ENCODE data around the gene PARM1.

The PARM1 gene

DNA sequence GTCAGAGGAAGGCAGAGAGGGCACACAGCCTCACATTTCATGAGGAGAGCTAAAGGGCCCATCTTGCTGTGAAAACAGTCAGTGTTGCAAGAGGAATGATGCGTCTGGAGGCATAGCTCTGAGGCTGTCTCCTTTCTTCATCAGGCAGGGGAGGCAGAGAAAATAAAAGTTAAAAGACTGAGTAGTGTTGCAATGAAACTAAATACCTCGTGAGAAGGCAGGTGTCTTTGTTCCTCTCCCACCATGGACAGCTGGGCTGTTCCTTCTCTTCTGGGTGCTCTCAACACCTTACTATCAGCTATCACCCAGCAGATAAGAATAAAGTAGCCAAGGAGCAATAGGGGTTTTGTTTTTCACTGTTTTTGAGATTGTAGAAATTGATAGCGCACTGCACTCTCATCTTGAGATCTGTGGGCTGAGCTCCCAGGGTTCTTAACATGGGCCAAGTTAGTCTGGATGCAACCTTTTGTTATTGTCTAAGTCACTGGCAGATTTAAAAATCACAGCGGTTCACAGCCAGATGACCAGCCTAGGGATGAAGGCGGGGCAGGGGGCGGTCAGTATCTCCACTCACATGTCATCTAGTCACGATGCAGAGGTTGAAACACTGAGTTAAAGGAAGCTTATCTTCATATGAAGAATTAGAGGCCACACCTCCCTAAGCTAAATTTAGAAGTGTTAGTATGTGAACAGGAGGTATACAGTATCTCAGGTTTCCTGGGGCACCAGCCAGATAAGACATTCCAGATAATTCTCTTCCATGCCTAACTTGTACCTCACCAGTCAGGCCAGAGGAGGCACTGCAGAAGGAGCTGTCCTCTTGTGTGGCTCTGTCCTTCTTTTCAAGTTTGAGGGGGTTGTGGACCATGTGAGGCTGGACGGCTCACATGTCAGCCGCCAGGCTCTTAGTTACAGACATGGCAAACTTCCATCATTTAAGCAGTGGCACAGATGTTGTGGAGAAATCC is 36.9 kb downstream of the PARM1 start:
- Histone ChIP-seq H3K27me3 (ENCODE audit: insufficient read depth, low read depth) (no peaks in the 10 kb centered on the region), H3K4me2 (no peak overlapping the region), H3K4me3 (IDR thresholded peaks at IDR 0.05; ENCODE audit: insufficient read depth, low read depth, low read length) (no peak overlapping the region), H3K4me1 (ENCODE audit: low read depth, poor library complexity, severe bottlenecking) (peaks cover 22% of the 10 kb centered on the region), H3K9ac (no peak overlapping the region), H2AFZ (ENCODE audit: low read depth) (no peak overlapping the region), H3K79me2 (ENCODE audit: insufficient read depth, low read depth) (no peaks in the 10 kb centered on the region), H3K27ac (no peak overlapping the region), H4K20me1 (ENCODE audit: insufficient read depth) (no peaks in the 10 kb centered on the region), H3K36me3 (ENCODE audit: insufficient read depth) (no peaks in the 10 kb centered on the region)
- TF ChIP-seq, protein P1, sequence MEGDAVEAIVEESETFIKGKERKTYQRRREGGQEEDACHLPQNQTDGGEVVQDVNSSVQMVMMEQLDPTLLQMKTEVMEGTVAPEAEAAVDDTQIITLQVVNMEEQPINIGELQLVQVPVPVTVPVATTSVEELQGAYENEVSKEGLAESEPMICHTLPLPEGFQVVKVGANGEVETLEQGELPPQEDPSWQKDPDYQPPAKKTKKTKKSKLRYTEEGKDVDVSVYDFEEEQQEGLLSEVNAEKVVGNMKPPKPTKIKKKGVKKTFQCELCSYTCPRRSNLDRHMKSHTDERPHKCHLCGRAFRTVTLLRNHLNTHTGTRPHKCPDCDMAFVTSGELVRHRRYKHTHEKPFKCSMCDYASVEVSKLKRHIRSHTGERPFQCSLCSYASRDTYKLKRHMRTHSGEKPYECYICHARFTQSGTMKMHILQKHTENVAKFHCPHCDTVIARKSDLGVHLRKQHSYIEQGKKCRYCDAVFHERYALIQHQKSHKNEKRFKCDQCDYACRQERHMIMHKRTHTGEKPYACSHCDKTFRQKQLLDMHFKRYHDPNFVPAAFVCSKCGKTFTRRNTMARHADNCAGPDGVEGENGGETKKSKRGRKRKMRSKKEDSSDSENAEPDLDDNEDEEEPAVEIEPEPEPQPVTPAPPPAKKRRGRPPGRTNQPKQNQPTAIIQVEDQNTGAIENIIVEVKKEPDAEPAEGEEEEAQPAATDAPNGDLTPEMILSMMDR (conservative IDR thresholded peaks at IDR 0.05; ENCODE audit: low read depth, low read length) = no peak

DNA sequence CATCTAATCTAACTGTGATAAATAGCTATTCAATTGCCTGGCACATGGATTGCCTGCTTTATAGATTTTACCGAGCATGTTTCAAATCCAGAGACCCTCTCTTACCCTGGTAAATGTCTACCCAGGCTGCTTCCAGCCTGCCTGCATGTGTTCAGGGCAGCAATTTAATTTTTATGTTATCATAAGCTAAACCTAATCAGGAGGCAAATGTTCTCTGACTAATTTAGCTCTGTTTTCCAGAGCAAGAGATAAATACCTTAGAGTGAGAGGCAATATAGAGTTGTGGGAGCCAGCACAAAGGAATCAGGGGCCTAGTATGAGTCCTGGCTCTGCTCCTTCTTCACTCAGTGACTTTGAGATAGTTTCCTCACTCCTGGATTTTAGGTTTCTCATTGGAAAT is 37.7 kb downstream of the PARM1 start:
- Histone ChIP-seq H2AFZ (ENCODE audit: low read depth) (no peak overlapping the region), H3K36me3 (ENCODE audit: insufficient read depth) (no peaks in the 10 kb centered on the region), H3K4me3 (IDR thresholded peaks at IDR 0.05; ENCODE audit: insufficient read depth, low read depth, low read length) (no peak overlapping the region), H3K27me3 (ENCODE audit: insufficient read depth, low read depth) (no peaks in the 10 kb centered on the region), H3K4me2 (no peak overlapping the region), H3K4me1 (ENCODE audit: low read depth, poor library complexity, severe bottlenecking) (peaks cover 22% of the 10 kb centered on the region), H3K9ac (no peak overlapping the region), H4K20me1 (ENCODE audit: insufficient read depth) (no peaks in the 10 kb centered on the region), H3K27ac (no peak overlapping the region), H3K79me2 (ENCODE audit: insufficient read depth, low read depth) (no peaks in the 10 kb centered on the region)
- TF ChIP-seq, protein P1 (conservative IDR thresholded peaks at IDR 0.05; ENCODE audit: low read depth, low read length) = no peak

DNA sequence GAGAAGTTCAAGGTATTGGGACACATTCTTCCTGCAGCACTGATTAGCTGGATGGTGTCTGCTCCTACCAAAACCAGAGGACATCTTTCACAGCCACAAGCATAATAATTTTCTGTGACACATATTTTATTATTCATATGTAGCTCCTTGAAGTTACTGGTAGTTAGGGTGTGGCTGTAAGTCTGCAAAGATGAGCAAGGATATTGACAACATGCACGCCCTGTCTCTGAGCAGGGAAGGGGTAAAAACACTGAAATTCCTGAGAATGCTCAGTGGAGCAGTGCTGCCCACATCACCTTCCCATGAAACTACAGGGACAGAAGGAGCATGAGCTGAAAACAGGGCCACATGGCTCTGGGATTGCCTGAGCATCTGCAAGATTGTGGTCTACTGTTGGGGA is 38.9 kb downstream of the PARM1 start:
- H3K4me3 ChIP-seq (IDR thresholded peaks at IDR 0.05; ENCODE audit: insufficient read depth, low read depth, low read length) = no peak overlapping the region
- TF ChIP-seq, protein P1 (conservative IDR thresholded peaks at IDR 0.05; ENCODE audit: low read depth, low read length) = no peak
- no peak overlapping the region for H2AFZ ChIP-seq (ENCODE audit: low read depth)
- no peaks in the 10 kb centered on the region for H3K36me3 ChIP-seq (ENCODE audit: insufficient read depth)
- no peak overlapping the region for H3K27ac ChIP-seq
- no peaks in the 10 kb centered on the region for H3K27me3 ChIP-seq (ENCODE audit: insufficient read depth, low read depth)
- H3K79me2 ChIP-seq (ENCODE audit: insufficient read depth, low read depth) = no peaks in the 10 kb centered on the region
- no peaks in the 10 kb centered on the region for H4K20me1 ChIP-seq (ENCODE audit: insufficient read depth)
- no peak overlapping the region for H3K4me2 ChIP-seq
- H3K4me1 ChIP-seq (ENCODE audit: low read depth, poor library complexity, severe bottlenecking) = peaks cover 22% of the 10 kb centered on the region
- H3K9ac ChIP-seq = no peak overlapping the region

DNA sequence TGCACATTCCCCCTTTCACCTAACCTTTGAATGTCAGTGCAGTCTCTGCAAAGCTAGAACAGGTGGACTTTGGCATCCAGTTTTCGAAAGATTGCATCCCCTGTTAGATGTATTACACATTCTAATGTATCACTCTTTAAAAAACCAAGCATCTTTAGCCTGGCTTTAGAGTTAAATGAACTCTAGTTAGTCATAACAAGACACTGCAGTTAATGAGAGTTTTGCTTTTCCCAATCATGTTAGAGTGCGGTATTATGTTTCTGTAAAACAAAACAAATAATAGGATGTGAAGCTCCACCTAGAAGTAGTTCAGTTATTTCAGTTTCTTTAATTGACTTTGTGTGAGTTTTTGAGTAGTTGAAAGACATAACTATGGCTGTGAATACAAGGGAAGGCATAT is 42.2 kb downstream of the PARM1 start:
- H3K9ac ChIP-seq = no peak overlapping the region
- H3K27ac ChIP-seq = no peak overlapping the region
- H2AFZ ChIP-seq (ENCODE audit: low read depth) = no peak overlapping the region
- no peak overlapping the region for H3K4me3 ChIP-seq (IDR thresholded peaks at IDR 0.05; ENCODE audit: insufficient read depth, low read depth, low read length)
- TF ChIP-seq, protein P1 (conservative IDR thresholded peaks at IDR 0.05; ENCODE audit: low read depth, low read length) = no peak
- no peaks in the 10 kb centered on the region for H3K36me3 ChIP-seq (ENCODE audit: insufficient read depth)
- no peaks in the 10 kb centered on the region for H3K4me1 ChIP-seq (ENCODE audit: low read depth, poor library complexity, severe bottlenecking)
- H3K27me3 ChIP-seq (ENCODE audit: insufficient read depth, low read depth) = no peaks in the 10 kb centered on the region
- H4K20me1 ChIP-seq (ENCODE audit: insufficient read depth) = no peaks in the 10 kb centered on the region
- H3K79me2 ChIP-seq (ENCODE audit: insufficient read depth, low read depth) = no peaks in the 10 kb centered on the region
- no peak overlapping the region for H3K4me2 ChIP-seq

Measured in KMS-11 (cell line).